ENCODE measurements around the gene GABBR2.
"Not testable (repeated sequence)": the region's sequence is repeated elsewhere in the genome, so short reads cannot be mapped to it uniquely, and the experiment has no call there.

Gene GABBR2

GRCh38 chr9:98482226-98482625 lies 226.5 kb downstream of the GABBR2 start:
- DNase-seq: no peak

GRCh38 chr9:98481676-98482075 lies 227.1 kb downstream of the GABBR2 start:
- no peak for DNase-seq

DNA sequence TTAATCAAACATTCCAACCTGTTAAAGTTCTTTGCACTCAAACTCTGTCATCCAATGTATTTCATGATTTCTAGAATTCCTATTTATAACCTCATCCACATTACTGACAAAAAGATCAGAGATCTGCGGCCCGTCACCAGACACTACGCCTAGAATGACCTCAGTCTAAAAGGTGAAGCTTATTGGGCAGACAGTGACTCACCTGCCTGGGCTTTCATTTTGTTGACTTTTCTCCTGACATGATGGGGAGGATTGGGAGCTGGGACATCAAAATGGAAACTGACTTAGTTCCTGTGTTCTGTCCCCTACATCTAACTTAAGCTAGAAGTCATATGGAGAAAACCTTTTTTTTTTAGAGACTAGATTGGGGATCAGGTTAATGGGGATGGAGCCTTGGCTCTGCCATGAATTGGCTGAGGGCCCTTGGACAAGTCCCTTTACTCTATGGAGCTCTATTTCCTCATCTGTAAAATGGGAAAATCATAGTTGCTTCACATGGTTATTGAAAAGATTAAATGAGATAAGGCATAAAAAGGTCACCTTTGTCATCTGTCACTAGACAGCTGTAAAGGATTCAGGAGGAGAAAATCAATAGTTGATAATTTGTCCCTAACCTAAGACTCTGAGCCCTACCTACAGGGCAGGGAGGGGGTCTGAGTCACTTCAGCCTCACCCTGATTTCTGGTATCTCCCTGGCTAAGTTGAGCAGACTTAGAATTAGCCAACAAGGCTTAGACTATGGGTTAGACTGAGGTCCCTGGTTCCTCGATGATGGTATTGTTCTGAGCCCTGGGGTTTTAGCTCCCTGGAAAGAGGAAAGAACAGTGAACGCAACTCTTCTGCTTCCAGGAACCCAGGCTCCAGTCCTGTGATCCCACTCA lies 228.5 kb downstream of the GABBR2 start:
- DNase-seq: no peak

DNA sequence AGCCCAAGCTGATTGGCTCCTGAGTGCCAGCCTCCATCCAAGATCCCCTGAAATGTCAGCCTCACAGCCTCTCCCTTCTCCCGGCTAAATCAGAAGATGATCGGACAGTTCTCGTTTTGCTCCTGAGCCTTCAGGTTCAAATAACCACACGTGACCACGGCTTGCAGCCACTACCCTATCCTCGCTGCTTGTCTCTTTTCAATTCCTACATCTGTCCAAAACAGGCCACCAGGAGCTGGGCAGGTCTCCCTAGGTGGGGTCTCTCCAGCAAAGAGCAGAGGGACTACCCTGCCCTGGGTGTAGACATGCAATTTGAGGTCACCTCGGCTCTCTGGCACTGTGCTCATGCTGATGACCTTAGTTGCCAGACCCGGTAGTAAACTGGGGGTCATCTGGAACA lies 229.3 kb downstream of the GABBR2 start:
- no peak for DNase-seq

DNA sequence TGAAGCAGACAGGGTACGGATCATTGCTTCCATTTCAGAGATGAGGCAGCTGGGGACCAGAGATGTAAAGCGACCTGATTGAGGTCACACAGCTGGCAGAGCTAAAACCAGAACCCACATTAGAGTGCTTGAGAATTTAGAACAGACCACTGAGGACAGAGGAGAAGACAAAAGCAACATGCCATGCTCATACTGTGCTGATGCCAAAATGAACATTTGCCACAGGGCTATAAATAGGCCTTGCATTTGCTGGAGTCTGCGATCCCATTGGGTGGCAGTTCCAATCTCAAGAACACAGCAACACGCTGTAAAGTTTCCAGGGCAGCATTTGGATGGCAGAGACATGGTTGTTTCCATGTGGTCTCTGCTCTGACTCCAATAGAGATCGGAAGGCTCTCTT lies 230.9 kb downstream of the GABBR2 start:
- no peak for DNase-seq

DNA sequence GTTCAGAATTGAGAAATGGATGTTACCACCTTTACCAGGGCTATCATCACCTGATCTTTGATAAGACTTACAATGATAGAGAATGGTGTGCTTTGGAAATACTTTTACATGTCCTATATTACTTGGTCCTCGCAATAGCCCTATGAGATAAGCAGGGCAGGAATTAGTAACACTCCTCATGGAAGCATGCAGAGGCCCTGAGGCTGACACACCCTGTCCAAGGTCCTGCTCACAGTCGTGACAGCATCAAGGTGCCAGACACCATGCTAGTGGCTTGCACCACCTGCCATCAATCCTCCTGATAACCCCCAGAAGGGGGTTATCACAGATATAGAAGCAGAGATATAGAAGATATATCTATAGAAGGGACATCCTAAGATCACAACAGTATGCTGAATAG lies 236.5 kb downstream of the GABBR2 start:
- no peak for DNase-seq

- DNase-seq: no peak
These were observed 237.6 kb downstream of the GABBR2 start for GRCh38 chr9:98471185-98471584.

GRCh38 chr9:98468567-98469239 lies 240.0 kb downstream of the GABBR2 start:
- DNase-seq: no peak

DNA sequence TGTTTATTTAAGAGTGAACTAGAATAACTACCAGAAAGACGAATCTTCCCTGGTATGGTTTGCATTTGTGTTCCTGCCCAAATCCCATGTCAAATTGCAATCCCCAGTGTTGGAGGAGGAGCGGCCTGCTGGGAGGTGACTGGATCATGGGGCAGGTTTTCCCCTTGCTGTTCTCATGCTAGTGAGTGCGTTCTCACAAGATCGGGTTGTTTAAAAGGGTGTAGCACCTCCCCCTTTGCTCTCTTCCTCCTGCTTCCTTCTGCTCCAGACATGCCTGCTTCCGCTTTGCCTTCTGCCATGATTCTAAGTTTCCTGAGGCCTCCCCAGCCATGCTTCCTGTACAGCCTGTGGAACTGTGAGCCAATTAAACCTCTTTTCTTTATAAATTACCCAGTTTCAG lies 242.9 kb downstream of the GABBR2 start:
- no peak for DNase-seq

DNA sequence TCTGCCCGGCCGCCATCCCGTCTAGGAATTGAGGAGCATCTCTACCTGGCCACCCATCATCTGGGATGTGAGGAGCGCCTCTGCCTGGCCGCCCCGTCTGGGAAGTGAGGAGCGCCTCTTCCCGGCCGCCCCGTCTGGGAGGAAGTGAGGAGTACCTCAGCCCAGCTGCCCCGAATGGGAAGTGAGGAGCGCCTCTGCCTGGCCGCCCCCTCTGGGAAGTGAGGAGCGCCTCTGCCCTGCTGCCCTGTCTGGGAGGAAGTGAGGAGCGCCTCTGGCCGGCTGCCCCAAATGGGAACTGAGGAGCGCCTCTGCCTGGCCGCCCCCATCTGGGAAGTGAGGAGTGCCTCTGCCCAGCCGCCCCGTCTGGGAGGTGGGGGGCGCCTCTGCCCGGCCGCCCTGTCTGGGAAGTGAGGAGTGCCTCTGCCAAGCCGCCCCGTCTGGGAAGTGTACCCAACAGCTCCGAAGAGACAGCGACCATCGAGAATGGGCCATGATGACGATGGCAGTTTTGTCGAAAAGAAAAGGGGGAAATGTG lies 244.5 kb downstream of the GABBR2 start:
- DNase-seq: not testable (repeated sequence)

- no peak for DNase-seq
These were observed 246.4 kb downstream of the GABBR2 start for GRCh38 chr9:98462310-98462709.

GRCh38 chr9:98460704-98461103 lies 248.0 kb downstream of the GABBR2 start:
- no peak for DNase-seq

DNA sequence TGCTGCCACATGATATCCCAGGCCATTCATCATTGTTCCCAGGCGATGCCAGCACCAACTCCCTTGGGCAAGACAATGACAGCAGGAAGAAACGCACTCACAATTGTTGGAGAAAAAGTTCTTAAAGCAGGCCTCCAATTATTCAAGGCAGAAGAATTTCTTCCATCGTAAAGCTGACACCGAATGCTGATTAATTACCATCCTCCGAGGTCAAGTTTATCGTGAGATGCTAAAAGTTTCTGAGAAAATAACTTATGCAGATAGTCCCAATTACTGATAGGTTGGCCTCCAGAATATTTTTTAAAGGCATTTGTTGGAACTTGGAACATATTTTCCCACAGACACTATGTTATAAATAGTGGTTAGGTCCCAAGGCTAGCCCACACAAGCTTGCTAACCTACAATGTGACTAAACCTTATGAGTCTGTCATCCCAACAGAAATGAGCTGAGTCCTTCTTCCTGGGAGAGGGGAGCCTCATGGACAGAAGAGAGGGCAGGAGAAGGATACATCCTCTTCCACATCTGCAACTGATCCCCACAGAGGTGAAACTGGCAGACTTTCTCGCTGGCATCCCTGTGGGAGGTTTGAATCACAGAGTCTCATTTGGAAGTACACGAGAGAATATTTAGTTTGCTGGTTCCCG lies 250.9 kb downstream of the GABBR2 start:
- no peak for DNase-seq

- no peak for DNase-seq
These were observed 252.6 kb downstream of the GABBR2 start for GRCh38 chr9:98456156-98456613.

DNA sequence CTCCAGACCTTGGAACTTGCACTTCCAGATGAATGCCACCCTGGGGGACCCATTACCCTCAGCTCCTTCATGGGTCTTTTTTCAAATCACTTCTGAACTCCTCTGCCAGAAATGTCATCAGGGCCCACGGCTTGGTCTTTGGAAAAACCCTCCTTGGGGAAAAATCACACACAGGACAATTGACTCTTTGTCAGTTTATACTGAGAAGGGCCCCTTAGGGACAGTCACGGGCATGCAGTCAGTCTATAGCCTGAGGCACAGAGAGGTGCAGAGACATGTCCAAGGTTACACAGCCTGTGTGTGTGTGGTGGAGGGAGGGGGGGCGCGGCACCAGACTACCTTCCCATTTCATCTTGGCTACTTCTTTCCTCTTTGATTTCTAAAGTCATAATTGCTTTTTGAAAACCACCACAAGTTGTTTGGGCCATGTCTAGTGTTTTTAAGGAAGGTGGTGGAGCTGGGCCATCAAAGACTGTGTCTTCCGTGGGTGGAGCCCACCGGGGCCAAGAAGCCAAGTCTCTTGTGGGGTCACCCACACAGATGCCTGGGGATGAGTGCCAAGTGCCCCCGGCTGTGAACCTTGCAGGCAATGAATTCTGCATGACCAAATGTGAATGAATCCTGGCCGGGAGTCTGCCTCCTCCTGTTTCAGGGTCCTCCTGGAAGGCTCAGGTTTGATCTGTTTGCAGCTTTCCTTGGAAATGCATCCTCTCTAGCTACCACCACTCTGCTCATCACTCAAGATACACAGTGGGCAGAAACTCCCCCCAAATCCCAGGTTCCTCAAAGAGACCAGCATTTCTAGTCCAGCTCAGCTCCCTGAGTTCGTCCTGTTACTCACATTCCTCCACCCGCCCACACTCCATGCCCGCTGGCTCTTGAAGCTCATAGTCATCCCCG lies 253.2 kb downstream of the GABBR2 start:
- DNase-seq: no peak

GRCh38 chr9:98453589-98454311 lies 255.0 kb downstream of the GABBR2 start:
- no peak for DNase-seq

DNA sequence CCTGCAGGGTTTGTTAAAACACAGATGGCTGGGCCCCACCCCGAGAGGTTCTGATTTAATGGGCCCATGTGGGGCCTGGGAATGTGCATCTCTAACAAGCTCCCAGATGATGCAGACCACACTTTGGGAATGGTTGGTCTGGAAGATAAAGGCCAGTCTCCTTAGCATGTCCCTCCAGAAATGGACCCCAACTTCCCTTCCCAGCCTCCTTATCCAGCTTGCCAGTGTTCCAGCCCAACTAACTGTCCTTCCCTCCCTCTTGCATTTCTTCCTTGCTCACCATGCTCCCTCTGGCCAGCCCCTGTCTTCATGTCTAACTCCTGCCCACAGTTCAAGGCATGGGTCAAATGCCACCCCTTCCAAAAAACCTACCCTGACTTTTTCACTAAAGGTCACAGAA lies 257.2 kb downstream of the GABBR2 start:
- DNase-seq: no peak

- DNase-seq: no peak
These were observed 258.2 kb downstream of the GABBR2 start for GRCh38 chr9:98450496-98450895.

DNA sequence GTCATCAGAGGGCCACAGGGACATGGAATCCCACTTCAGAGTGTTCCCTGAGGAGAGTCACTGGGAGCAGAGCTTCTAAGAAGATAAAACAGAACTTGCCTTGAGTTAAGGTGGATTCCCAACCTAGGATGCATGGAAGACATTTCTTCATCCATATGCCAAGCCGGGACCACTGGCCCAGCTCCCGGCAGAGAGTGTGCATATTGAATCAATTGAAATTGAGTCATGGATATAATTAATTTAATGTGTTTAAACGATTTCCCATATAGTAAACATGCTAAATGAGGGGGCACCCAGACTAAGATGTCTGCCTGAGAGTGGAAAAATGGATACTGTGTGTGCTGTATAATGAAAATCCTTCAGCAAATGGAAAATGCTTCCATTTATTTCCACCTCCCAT lies 258.9 kb downstream of the GABBR2 start:
- no peak for DNase-seq

DNA sequence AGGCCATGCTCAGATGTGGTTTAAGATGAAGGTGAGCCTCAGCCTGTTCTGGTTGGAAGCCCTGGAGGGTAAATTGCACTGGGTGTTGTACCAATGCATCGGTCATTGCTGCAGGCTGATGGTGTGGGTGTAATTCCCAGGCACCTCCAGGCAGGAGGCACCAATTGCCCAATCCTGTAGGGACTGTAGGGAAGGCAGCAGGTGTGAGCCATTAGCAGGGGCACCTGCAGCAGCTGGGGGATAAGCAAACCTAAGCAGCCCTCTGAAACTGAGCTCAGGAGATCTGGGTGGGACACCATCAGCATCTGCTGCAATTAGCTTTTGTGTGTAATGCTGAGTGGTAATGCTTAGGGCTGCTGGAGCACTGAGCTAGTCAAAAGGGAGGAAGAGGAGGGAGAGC lies 263.2 kb downstream of the GABBR2 start:
- DNase-seq: no peak
